ENCODE data around the gene ST6GALNAC3.

Gene ST6GALNAC3

DNA sequence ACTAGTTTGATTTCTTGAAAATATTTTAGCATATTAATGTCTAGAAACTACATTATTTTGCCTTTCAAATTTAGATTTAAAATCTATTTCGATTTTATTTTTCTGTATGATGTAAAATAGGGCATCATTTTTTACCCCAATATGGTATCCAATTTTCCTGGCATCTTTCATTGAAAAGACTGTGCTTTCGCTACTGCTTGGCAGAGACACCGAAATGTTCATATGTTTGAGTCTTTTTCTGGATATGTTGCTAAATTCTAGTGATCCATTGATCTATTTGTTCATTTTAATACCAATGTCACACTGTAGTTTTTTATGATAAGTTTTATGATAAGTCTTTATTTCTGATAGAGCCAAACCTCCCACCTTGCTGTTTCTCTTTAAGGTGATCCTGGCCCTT is 24.3 kb downstream of the ST6GALNAC3 start:
- Histone ChIP-seq H3K4me3 (IDR thresholded peaks at IDR 0.05; ENCODE audit: insufficient read depth, low read depth, low read length) (no peak overlapping the region), H4K20me1 (ENCODE audit: insufficient read depth) (no peaks in the 10 kb centered on the region), H3K27ac (no peak overlapping the region), H2AFZ (ENCODE audit: low read depth) (no peak overlapping the region), H3K9ac (no peak overlapping the region), H3K4me1 (ENCODE audit: low read depth, poor library complexity, severe bottlenecking) (no peaks in the 10 kb centered on the region), H3K4me2 (no peak overlapping the region), H3K36me3 (ENCODE audit: insufficient read depth) (no peaks in the 10 kb centered on the region), H3K27me3 (ENCODE audit: insufficient read depth, low read depth) (no peaks in the 10 kb centered on the region), H3K79me2 (ENCODE audit: insufficient read depth, low read depth) (no peaks in the 10 kb centered on the region)
- TF ChIP-seq, protein P1, sequence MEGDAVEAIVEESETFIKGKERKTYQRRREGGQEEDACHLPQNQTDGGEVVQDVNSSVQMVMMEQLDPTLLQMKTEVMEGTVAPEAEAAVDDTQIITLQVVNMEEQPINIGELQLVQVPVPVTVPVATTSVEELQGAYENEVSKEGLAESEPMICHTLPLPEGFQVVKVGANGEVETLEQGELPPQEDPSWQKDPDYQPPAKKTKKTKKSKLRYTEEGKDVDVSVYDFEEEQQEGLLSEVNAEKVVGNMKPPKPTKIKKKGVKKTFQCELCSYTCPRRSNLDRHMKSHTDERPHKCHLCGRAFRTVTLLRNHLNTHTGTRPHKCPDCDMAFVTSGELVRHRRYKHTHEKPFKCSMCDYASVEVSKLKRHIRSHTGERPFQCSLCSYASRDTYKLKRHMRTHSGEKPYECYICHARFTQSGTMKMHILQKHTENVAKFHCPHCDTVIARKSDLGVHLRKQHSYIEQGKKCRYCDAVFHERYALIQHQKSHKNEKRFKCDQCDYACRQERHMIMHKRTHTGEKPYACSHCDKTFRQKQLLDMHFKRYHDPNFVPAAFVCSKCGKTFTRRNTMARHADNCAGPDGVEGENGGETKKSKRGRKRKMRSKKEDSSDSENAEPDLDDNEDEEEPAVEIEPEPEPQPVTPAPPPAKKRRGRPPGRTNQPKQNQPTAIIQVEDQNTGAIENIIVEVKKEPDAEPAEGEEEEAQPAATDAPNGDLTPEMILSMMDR (conservative IDR thresholded peaks at IDR 0.05; ENCODE audit: low read depth, low read length) = no peak

DNA sequence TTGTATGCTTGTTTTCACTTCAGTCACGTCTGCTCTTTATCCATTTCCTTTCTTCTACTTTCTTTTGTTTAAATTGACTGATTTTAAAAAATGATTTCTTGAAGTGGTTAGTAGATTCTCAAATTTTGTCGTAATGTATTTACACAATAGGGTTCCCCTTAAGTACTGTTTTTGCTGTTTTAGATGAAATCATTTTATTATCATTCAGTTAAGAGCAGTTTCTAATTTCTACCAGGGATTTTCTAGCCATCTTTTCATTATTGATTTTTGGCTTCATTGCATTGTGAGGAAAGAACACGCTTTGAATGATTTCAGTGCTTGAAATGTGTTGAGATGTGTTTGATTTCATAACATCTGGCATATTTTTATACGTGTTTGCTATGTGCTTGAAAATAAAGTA is 27.0 kb downstream of the ST6GALNAC3 start:
- Histone ChIP-seq H3K4me3 (IDR thresholded peaks at IDR 0.05; ENCODE audit: insufficient read depth, low read depth, low read length) (no peak overlapping the region), H3K79me2 (ENCODE audit: insufficient read depth, low read depth) (no peaks in the 10 kb centered on the region), H3K4me2 (no peak overlapping the region), H4K20me1 (ENCODE audit: insufficient read depth) (no peaks in the 10 kb centered on the region), H3K27me3 (ENCODE audit: insufficient read depth, low read depth) (no peaks in the 10 kb centered on the region), H3K9ac (no peak overlapping the region), H3K4me1 (ENCODE audit: low read depth, poor library complexity, severe bottlenecking) (no peaks in the 10 kb centered on the region), H3K36me3 (ENCODE audit: insufficient read depth) (no peaks in the 10 kb centered on the region), H2AFZ (ENCODE audit: low read depth) (no peak overlapping the region), H3K27ac (no peak overlapping the region)
- TF ChIP-seq, protein P1 (conservative IDR thresholded peaks at IDR 0.05; ENCODE audit: low read depth, low read length) = no peak

DNA sequence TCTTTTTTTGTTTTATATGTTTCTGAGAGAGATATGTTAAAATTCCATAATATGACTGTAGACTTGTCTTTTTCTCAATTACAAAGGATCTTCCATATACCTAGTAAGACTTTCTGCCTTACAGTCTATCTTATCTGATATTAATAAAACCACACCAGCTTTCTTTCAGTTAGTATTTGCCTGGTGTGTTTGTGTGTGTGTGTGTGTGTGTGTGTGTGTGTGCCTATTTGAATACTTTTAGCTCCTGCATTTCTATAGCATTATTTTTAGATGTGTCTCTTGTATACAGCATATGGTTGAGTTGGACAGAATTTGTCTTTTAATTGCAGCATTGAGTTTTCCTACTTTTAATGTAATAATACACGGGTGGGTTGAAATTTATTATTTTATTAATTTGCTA is 27.5 kb downstream of the ST6GALNAC3 start:
- no peak overlapping the region for H2AFZ ChIP-seq (ENCODE audit: low read depth)
- H3K79me2 ChIP-seq (ENCODE audit: insufficient read depth, low read depth) = no peaks in the 10 kb centered on the region
- no peaks in the 10 kb centered on the region for H4K20me1 ChIP-seq (ENCODE audit: insufficient read depth)
- H3K27me3 ChIP-seq (ENCODE audit: insufficient read depth, low read depth) = no peaks in the 10 kb centered on the region
- TF ChIP-seq, protein P1 (conservative IDR thresholded peaks at IDR 0.05; ENCODE audit: low read depth, low read length) = no peak
- H3K4me1 ChIP-seq (ENCODE audit: low read depth, poor library complexity, severe bottlenecking) = no peaks in the 10 kb centered on the region
- H3K36me3 ChIP-seq (ENCODE audit: insufficient read depth) = no peaks in the 10 kb centered on the region
- no peak overlapping the region for H3K27ac ChIP-seq
- H3K4me2 ChIP-seq = no peak overlapping the region
- H3K9ac ChIP-seq = no peak overlapping the region
- no peak overlapping the region for H3K4me3 ChIP-seq (IDR thresholded peaks at IDR 0.05; ENCODE audit: insufficient read depth, low read depth, low read length)

DNA sequence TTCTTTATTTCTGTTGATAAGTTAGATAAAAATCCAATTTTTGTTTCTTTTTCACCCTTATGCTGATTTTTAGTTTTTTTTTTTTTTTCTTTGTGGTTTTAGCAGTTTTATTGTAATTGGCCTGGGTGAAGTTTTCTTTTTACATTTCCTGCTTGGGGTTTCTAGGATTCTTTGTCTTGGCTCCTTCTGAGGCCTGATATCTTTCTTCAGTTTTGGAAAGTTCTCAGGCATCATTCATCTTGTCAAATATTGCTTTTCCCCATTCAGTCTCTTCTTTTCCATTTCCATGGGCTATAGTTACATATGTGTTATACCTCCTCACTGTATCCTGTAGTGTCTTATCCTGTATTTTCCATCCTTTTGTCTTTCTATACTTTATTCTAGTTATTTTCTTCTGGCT is 28.5 kb downstream of the ST6GALNAC3 start:
- Histone ChIP-seq H3K4me2 (no peak overlapping the region), H4K20me1 (ENCODE audit: insufficient read depth) (no peaks in the 10 kb centered on the region), H3K27ac (no peak overlapping the region), H3K9ac (no peak overlapping the region), H3K4me3 (IDR thresholded peaks at IDR 0.05; ENCODE audit: insufficient read depth, low read depth, low read length) (no peak overlapping the region), H3K36me3 (ENCODE audit: insufficient read depth) (no peaks in the 10 kb centered on the region), H3K4me1 (ENCODE audit: low read depth, poor library complexity, severe bottlenecking) (no peaks in the 10 kb centered on the region), H3K27me3 (ENCODE audit: insufficient read depth, low read depth) (no peaks in the 10 kb centered on the region), H2AFZ (ENCODE audit: low read depth) (no peak overlapping the region), H3K79me2 (ENCODE audit: insufficient read depth, low read depth) (no peaks in the 10 kb centered on the region)
- TF ChIP-seq, protein P1 (conservative IDR thresholded peaks at IDR 0.05; ENCODE audit: low read depth, low read length) = no peak

Measured in KMS-11 (cell line).